ENCODE measurements around the gene UTF1. TPM values are rescaled to one million over a fixed set of nuclear protein-coding genes. Genes with fewer than 3 reads are reported as not detected.

The UTF1 gene
- total RNA-seq, 1 donor from 2014 or later: not detected

DNA sequence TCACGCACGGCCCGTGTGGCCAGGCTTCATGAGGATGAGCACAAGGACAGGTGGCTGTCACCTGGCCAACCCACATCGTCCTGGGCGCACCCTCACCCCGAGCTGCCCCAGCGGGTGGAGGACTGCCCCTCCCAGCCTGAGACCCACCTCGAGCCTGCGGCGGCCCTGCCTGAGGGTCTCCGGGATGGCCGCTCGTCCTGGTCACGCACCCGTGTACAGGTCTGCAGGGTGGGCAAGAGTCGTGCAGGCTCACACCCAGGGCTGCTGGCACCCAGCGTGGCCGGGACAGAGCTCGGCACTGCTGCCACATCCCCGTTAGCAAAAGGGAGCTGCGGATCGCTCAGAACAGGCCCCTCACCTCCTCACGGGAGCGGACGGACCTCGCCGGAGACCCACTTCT is 14.4 kb upstream of the UTF1 start:
- Mint-ChIP-seq H3K36me3 (ENCODE audit: low read depth) (no peaks in the 10 kb centered on the region), H3K9me3 (no peaks in the 10 kb centered on the region), H3K27ac (ENCODE audit: unreplicated experiment) (no peak overlapping the region), H3K27me3 (ENCODE audit: low read depth) (peaks cover 27% of the 10 kb centered on the region), H3K4me3 (no peak overlapping the region), H3K4me1 (no peaks in the 10 kb centered on the region)
- no peak for DNase-seq (ENCODE audit: low read depth, low spot score)
- TF ChIP-seq, protein P1, sequence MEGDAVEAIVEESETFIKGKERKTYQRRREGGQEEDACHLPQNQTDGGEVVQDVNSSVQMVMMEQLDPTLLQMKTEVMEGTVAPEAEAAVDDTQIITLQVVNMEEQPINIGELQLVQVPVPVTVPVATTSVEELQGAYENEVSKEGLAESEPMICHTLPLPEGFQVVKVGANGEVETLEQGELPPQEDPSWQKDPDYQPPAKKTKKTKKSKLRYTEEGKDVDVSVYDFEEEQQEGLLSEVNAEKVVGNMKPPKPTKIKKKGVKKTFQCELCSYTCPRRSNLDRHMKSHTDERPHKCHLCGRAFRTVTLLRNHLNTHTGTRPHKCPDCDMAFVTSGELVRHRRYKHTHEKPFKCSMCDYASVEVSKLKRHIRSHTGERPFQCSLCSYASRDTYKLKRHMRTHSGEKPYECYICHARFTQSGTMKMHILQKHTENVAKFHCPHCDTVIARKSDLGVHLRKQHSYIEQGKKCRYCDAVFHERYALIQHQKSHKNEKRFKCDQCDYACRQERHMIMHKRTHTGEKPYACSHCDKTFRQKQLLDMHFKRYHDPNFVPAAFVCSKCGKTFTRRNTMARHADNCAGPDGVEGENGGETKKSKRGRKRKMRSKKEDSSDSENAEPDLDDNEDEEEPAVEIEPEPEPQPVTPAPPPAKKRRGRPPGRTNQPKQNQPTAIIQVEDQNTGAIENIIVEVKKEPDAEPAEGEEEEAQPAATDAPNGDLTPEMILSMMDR (conservative IDR thresholded peaks at IDR 0.05): no peak

DNA sequence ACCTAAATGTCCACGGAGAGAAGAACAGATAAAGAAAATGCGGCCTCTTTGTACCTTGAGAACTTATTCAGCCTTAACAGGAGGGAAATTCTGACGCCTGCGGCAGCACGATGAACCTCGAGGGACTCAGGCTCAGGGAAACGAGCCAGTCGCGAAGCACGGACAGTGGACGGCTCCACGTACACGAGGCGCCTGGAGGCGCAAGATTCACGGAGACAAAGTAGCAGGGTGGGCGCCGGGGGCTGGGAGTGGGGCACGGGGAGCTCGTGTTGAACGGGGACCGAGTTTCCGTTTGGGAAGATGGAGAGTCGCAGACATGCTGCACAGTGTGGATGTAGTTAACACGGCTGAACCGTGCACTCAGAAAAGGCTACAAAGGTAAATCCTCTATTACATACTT is 13.2 kb upstream of the UTF1 start:
- H3K36me3 Mint-ChIP-seq (ENCODE audit: low read depth): no peaks in the 10 kb centered on the region
- H3K4me3 Mint-ChIP-seq: no peak overlapping the region
- no peak for DNase-seq (ENCODE audit: low read depth, low spot score)
- H3K27ac Mint-ChIP-seq (ENCODE audit: unreplicated experiment): no peak overlapping the region
- H3K27me3 Mint-ChIP-seq (ENCODE audit: low read depth): peaks cover 38% of the 10 kb centered on the region
- TF ChIP-seq, protein P1 (conservative IDR thresholded peaks at IDR 0.05): no peak
- no peaks in the 10 kb centered on the region for H3K4me1 Mint-ChIP-seq
- H3K9me3 Mint-ChIP-seq: no peaks in the 10 kb centered on the region

DNA sequence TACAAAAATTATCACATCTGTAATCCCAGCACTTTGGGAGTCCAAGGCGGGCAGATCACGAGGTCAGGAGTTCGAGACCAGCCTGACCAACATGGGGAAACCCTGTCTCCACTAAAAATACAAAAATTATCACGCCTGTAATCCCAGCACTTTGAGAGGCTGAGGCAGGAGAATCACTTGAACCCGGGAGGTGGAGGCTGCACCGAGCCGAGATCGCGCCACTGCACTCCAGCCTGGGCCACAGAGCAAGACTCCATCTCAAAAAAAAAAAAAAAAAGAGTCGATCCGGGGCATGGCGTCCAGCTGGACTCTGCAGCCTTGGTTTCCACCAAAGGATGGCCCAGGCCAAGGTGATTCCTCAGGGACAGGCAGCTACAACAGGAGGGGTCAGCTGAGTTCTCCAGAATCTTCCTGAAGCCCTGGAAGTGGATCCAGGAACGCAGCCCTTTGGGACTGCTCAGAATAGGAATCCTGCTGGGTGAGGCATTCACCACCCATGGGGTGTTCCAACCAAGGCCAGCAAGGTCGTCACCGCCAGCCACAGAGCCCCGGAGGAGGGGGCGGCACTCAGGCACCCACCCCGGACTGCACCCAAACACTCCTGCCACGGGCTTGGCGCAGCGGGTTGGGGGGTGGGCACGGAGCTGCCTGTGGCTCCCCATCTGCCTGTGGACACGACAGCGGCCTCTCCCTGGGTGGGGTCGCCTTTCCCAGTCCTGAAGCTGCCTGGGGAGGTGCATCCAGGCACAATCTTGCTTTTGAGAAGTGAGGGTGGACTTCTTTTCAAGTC is 12.0 kb upstream of the UTF1 start:
- TF ChIP-seq, protein P1 (conservative IDR thresholded peaks at IDR 0.05): no peak
- Mint-ChIP-seq H3K27me3 (ENCODE audit: low read depth) (peaks cover 39% of the 10 kb centered on the region), H3K27ac (ENCODE audit: unreplicated experiment) (no peak overlapping the region), H3K4me3 (no peak overlapping the region), H3K36me3 (ENCODE audit: low read depth) (no peaks in the 10 kb centered on the region), H3K9me3 (no peaks in the 10 kb centered on the region), H3K4me1 (no peaks in the 10 kb centered on the region)
- DNase-seq (ENCODE audit: low read depth, low spot score): no peak

DNA sequence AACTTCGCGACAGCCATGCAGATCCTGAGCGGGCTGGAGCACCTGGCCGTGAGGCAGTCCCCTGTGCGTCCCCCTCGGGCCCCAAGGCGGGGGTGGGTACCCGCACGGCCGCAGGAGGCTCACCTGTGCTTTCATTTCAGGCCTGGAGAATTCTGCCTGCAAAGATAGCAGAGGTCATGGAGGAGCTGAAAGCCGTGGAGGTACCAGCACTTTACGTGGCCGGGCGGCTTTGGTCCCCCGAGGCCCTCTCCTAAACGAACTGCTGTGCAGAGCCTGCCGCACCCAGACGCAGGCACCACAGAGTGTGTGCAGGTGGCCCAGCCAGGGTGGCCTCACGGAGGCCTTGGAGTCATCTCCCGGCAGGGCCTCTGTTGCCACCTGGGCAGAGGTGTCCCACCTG is 11.1 kb upstream of the UTF1 start:
- Mint-ChIP-seq H3K4me1 (no peaks in the 10 kb centered on the region), H3K27me3 (ENCODE audit: low read depth) (peaks cover 41% of the 10 kb centered on the region), H3K27ac (ENCODE audit: unreplicated experiment) (no peak overlapping the region), H3K4me3 (no peak overlapping the region), H3K9me3 (no peaks in the 10 kb centered on the region), H3K36me3 (ENCODE audit: low read depth) (no peaks in the 10 kb centered on the region)
- TF ChIP-seq, protein P1 (conservative IDR thresholded peaks at IDR 0.05): no peak
- no peak for DNase-seq (ENCODE audit: low read depth, low spot score)

DNA sequence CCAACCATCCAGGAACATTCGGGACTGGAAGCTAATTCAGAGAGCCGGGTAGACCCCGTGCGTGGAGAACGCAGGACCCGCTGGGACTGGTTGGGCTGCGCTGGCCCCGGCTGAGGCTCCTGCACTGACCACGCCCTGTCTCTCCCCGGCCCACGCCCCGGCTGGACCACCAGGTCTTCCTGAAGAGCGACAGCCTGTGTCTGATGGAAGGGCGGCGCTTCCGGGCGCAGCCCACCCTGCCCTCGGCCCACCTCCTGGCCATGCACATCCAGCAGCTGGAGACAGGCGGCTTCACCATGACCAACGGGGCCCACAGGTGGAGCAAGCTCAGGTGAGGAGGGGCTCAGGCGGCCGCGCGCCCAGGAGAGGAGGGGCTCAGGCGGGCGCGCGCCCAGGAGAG is 10.2 kb upstream of the UTF1 start:
- Mint-ChIP-seq H3K27me3 (ENCODE audit: low read depth) (peaks cover 48% of the 10 kb centered on the region), H3K9me3 (no peaks in the 10 kb centered on the region), H3K4me3 (no peak overlapping the region), H3K4me1 (no peaks in the 10 kb centered on the region), H3K27ac (ENCODE audit: unreplicated experiment) (no peak overlapping the region), H3K36me3 (ENCODE audit: low read depth) (no peaks in the 10 kb centered on the region)
- TF ChIP-seq, protein P1 (conservative IDR thresholded peaks at IDR 0.05): no peak
- DNase-seq (ENCODE audit: low read depth, low spot score): no peak

Measured in neural crest cell (in vitro differentiated cells).